NOMO-1 (cell line): ENCODE results near the gene MS4A2.
"Not testable (repeated sequence)": the region's sequence is repeated elsewhere in the genome, so short reads cannot be mapped to it uniquely, and the experiment has no call there.

ENCODE experiments used
- DNase-seq, 2 experiments: peaks; one replicate each; lab custom pipeline; 2025; ENCODE audit not compliant: unreplicated experiment in 2 of 2; lab: John Stamatoyannopoulos, UW

MS4A2 gene

GRCh38 chr11:60088364-60088763, at the start of gene MS4A2:
Gene MS4A2 (plus strand): TSS chr11:60088664. CDS start chr11:60088766, 102 bp downstream.
- no peak for DNase-seq

GRCh38 chr11:60040109-60040508, 48.4 kb upstream of the MS4A2 start, which contains the start of gene OOSP2:
Gene OOSP2 (plus strand): TSS chr11:60040409. CDS start chr11:60040460, 51 bp downstream.
- DNase-seq, result no peak

GRCh38 chr11:60050422-60050821, 38.0 kb upstream of the MS4A2 start:
- not testable (repeated sequence) for DNase-seq

GRCh38 chr11:60050839-60051238, 37.6 kb upstream of the MS4A2 start:
- DNase-seq, result not testable (repeated sequence)

GRCh38 chr11:60056349-60056969, 32.0 kb upstream of the MS4A2 start, which contains the start of gene MS4A3:
Gene MS4A3 (plus strand): TSS chr11:60056665. CDS start chr11:60061161, 4,496 bp downstream.
- DNase-seq, result peak; percentile 78

- DNase-seq, result no peak
Measured at GRCh38 chr11:60059052-60059451, 29.4 kb upstream of the MS4A2 start.

GRCh38 chr11:60059521-60060240, 28.8 kb upstream of the MS4A2 start:
- no peak for DNase-seq

GRCh38 chr11:60064111-60064510, 24.4 kb upstream of the MS4A2 start:
- peak in 1 of 2 experiments; percentile 73 for DNase-seq

GRCh38 chr11:60065801-60066200, 22.7 kb upstream of the MS4A2 start:
- no peak for DNase-seq

- no peak for DNase-seq
Measured at GRCh38 chr11:60069450-60069849, 19.0 kb upstream of the MS4A2 start.

GRCh38 chr11:60071644-60072043, 16.8 kb upstream of the MS4A2 start:
- not testable (repeated sequence) for DNase-seq

- DNase-seq, result no peak
Measured at GRCh38 chr11:60077216-60077817, 11.1 kb upstream of the MS4A2 start.

GRCh38 chr11:60077981-60078380, 10.5 kb upstream of the MS4A2 start:
- DNase-seq, result peak in 1 of 2 experiments; percentile 5

- no peak for DNase-seq
Measured at GRCh38 chr11:60078745-60079144, 9.7 kb upstream of the MS4A2 start.

GRCh38 chr11:60080535-60080934, 7.9 kb upstream of the MS4A2 start:
- no peak for DNase-seq

GRCh38 chr11:60084631-60085273, 3.7 kb upstream of the MS4A2 start:
- no peak for DNase-seq

GRCh38 chr11:60085909-60086308, 2.6 kb upstream of the MS4A2 start:
- no peak for DNase-seq

- DNase-seq, result no peak
Measured at GRCh38 chr11:60087239-60087638, 1.2 kb upstream of the MS4A2 start.

GRCh38 chr11:60095477-60096120, 7.1 kb downstream of the MS4A2 start:
- DNase-seq, result no peak

GRCh38 chr11:60097189-60097588, 8.7 kb downstream of the MS4A2 start:
- no peak for DNase-seq

GRCh38 chr11:60098508-60098907, 10.0 kb downstream of the MS4A2 start:
- DNase-seq, result no peak
